Heart right ventricle (tissue), 16 donors: ENCODE results near the gene OCLN. TPM values are rescaled to one million over a fixed set of nuclear protein-coding genes. Genes with fewer than 3 reads are reported as not detected.

ENCODE experiments used
- ATAC-seq, 8 donors: fragments of 200-7000 bp; cut with Tn5 transposase; one replicate each; pipeline ENCODE4 v1.9.1; 2020; ENCODE audit warnings: mild to moderate bottlenecking in 8 of 8, moderate library complexity in 8 of 8, moderate number of reproducible peaks in 1 of 8
- DNase-seq, 2 donors: peaks; one replicate each; pipeline ENCODE4 v3.0.0-alpha.2; 2020
- H3K27ac ChIP-seq, 10 donors: fragments of 200-600 bp; sonication (generic) in 2 of 10; one replicate each; pipeline versions ENCODE4 v1.5.0 to v1.8.0; 2020 to 2022; ENCODE audit warnings: mild to moderate bottlenecking in 3 of 10
- H3K27me3 ChIP-seq, 7 donors: fragments of 200-600 bp; one replicate each; pipeline ENCODE4 v1.8.0; 2021 to 2022; ENCODE audit warnings: mild to moderate bottlenecking in 2 of 7
- H3K36me3 ChIP-seq, 9 donors: fragments of 200-600 bp; sonication (generic) in 1 of 9; one replicate each; pipeline versions ENCODE4 v1.5.0 to v1.8.0; 2020 to 2022; ENCODE audit warnings: mild to moderate bottlenecking in 2 of 9
- H3K4me1 ChIP-seq, 9 donors: fragments of 200-600 bp; sonication (generic) in 1 of 9; one replicate each; pipeline versions ENCODE4 v1.5.0 to v1.8.0; 2020 to 2022; ENCODE audit warnings: mild to moderate bottlenecking in 4 of 9
- H3K4me3 ChIP-seq, 10 donors: fragments of 200-600 bp; sonication (generic) in 2 of 10; one replicate each; pipeline versions ENCODE4 v1.5.0 to v1.8.0; 2020 to 2022; ENCODE audit warnings: mild to moderate bottlenecking in 7 of 10, moderate library complexity in 2 of 10
- H3K9me3 ChIP-seq, 11 donors: fragments of 200-600 bp in 10 of 11; sonication (generic) in 2 of 11; one replicate each; pipeline versions ENCODE4 v1.5.0 to v1.8.0; 2013 to 2022; ENCODE audit warnings: mild to moderate bottlenecking in 2 of 11, control low read depth in 1 of 11, moderate library complexity in 1 of 11
- WGBS, 2 donors: extraction: QIAGEN DNeasy Blood & Tissue Kit; methylation state at CpG; one replicate each; pipeline ENCODE4 v1.1.7; 2013; ENCODE audit warnings: inconsistent platforms in 1 of 2; 5-methylcytosine and 5-hydroxymethylcytosine counted together
- intact Hi-C, 10 donors: fragments of 100-400 bp; cut with DNase I; formaldehyde crosslinking; loops; one replicate each; pipeline versions ENCODE4 v1.11.1 to v1.14.2; 2022
- polyA plus RNA-seq, 2 donors: library from polyadenylated mRNA; stranded (reverse); fragments of 200-250 nt; gene quantifications; one replicate each; pipeline ENCODE4 v1.2.3, GENCODE V29; 2013
- total RNA-seq, 10 donors: library from RNA; stranded (reverse); fragmentation: NEBNext Ultra II Directional in 3 of 10; extraction: Animal tissue kit (Norgen Biotek cat#: 25700) in 3 of 10; gene quantifications; one replicate each; pipeline versions ENCODE4 v1.2.1 to v1.2.4, GENCODE V29; 2021 to 2023
- TF ChIP-seq, protein P1 (sequence below), 9 donors: fragments of 200-600 bp; sonication (generic) in 2 of 9; IDR thresholded peaks; one replicate each; pipeline versions ENCODE4 v1.5.0 to v1.8.0; 2021 to 2022; ENCODE audit warnings: antibody characterized with exemption in 9 of 9, mild to moderate bottlenecking in 5 of 9, moderate library complexity in 1 of 9
- donor health status: Arrhythmogenic right ventricular cardiomyopathy.
- donor health status: ischemic (EF 13 %, LVEDD 7.1; RV severe dilation, severe dysfunction).
- donor health status: healthy with polysubstance abuse.
- donor health status: DM: no; HTN: yes; CAD: no.
- donor health status: DM: no; HTN: no; CAD: no.
- donor health status: ischemic (EF 25% LVEDD 6.9; RV normal size, moderate dysfunction).
- donor health status: ischemic (EF 25% LVEDD 5.7; RV mildly dilated, moderate dysfunction).
- donor health status: healthy.
- donor health status: DM: yes; HTN: yes; CAD: no.
- donor health status: Ischemic cardiomyopathy.
- donor health status: ischemic (EF 35%, LVEDD 5.7; RV mildly dilated, moderate dysfunction).
- donor health status: nonischemic (EF 11% LVEDD 7.7; RV severe dilation, severe dysfunction).
- donor health status: DM: yes; HTN: yes; CAD: no.
- donor health status: PGD.
- donor health status: ischemic (EF 29% LVEDD 5.4; RV normal size, mild dysfunction).
- donor health status: nonischemic (EF 23%, LVEDD 6.1; RV moderate dilation, normal function).

OCLN gene
- total and polyA plus RNA-seq, 12 donors, result 0.30 to 6.5 (median 1.9) TPM

DNA sequence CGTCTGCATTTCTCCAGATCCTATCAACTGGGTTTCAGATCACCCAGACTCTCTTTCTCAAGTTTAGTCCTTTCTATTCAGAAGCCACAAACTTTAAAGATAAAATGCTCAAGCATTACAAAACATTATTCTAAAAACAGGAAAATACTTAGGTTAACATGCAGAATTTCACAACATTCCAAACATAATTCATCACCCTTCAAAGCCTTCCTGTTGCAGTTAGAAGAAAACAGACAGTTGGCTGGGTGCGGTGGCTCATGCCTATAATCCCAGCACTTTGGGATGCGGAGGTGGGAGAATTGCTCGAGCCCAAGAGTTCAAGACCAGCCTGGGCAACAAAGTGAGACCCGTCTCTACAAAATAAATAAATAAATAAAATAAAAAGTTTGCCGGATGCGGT lies 7.7 kb upstream of the OCLN start:
- H3K4me3 ChIP-seq, result no peak overlapping the region
- DNase-seq, result no peak
- H3K9me3 ChIP-seq, result no peaks in the 10 kb centered on the region
- intact Hi-C loops, result no loop called here
- 73 to 77% methylated on average over 7 of the region's 7 CpGs for WGBS, 2 donors
- no peaks in the 10 kb centered on the region for H3K4me1 ChIP-seq
- no peak for ATAC-seq
- no peak overlapping the region for H3K27ac ChIP-seq
- TF ChIP-seq, protein P1, sequence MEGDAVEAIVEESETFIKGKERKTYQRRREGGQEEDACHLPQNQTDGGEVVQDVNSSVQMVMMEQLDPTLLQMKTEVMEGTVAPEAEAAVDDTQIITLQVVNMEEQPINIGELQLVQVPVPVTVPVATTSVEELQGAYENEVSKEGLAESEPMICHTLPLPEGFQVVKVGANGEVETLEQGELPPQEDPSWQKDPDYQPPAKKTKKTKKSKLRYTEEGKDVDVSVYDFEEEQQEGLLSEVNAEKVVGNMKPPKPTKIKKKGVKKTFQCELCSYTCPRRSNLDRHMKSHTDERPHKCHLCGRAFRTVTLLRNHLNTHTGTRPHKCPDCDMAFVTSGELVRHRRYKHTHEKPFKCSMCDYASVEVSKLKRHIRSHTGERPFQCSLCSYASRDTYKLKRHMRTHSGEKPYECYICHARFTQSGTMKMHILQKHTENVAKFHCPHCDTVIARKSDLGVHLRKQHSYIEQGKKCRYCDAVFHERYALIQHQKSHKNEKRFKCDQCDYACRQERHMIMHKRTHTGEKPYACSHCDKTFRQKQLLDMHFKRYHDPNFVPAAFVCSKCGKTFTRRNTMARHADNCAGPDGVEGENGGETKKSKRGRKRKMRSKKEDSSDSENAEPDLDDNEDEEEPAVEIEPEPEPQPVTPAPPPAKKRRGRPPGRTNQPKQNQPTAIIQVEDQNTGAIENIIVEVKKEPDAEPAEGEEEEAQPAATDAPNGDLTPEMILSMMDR (IDR thresholded peaks at IDR 0.05), result no peak
- no peaks in the 10 kb centered on the region for H3K36me3 ChIP-seq
- H3K27me3 ChIP-seq, result peaks cover 0 to 5% (median 0%) of the 10 kb centered on the region in 7 donors

DNA sequence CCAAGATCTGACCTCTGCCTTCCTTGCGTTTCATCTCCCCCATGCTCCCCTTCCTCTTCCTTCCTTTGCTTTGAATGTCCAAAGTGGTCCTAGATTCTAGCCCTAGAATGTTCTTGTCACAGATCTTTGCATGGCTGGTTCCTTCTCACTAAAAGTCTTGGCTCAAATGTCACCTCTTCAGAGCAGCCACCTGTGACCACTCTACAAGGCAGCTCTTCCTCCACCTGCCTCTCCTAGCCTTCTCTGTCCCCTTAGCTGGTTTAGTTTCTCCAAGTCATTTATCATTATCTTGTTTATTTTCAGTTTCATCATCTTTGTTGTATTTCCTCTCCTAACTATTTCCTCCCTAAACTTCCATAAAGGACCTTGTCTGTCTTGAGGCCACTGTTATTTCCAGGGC lies 7.1 kb upstream of the OCLN start:
- WGBS, 2 donors, result 68 to 74% methylated on average over 1 of the region's 1 CpG
- Histone ChIP-seq H3K36me3 (no peaks in the 10 kb centered on the region), H3K4me3 (no peak overlapping the region), H3K4me1 (no peaks in the 10 kb centered on the region), H3K27ac (no peak overlapping the region), H3K27me3 (peaks cover 0 to 5% (median 0%) of the 10 kb centered on the region in 7 donors), H3K9me3 (no peaks in the 10 kb centered on the region)
- ATAC-seq (no peak), DNase-seq (no peak)
- TF ChIP-seq, protein P1 (IDR thresholded peaks at IDR 0.05), result no peak
- intact Hi-C loops, result no loop called here

DNA sequence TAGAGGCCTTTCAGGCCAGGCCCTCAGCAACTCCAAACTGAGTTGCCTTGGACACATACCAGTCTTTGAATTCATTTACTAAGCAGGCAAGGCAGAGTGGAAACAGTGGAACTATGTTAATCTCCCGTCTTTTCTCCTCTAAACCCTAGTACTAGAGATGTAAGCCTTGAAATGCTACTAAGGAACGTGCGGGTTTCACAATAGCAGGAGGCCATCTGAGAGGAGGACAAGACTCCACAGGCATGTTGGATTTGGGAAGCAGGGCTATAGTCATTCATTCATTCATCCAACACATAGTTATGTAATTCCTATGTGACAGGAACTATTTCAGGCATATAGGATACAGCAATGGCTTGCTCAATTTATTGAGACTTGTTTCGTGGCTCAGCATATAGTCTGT lies 3.3 kb upstream of the OCLN start:
- peaks cover 3 to 25% (median 20%) of the 10 kb centered on the region in 9 donors for H3K4me1 ChIP-seq
- WGBS, 2 donors, result 78 to 81% methylated on average over 4 of the region's 4 CpGs
- intact Hi-C loops, result no loop called here
- no peaks in the 10 kb centered on the region for H3K36me3 ChIP-seq
- H3K27me3 ChIP-seq, result peaks cover 0 to 41% (median 25%) of the 10 kb centered on the region in 7 donors
- no peak overlapping the region for H3K4me3 ChIP-seq
- TF ChIP-seq, protein P1 (IDR thresholded peaks at IDR 0.05), result no peak
- no peak for DNase-seq
- H3K9me3 ChIP-seq, result no peaks in the 10 kb centered on the region
- no peak overlapping the region for H3K27ac ChIP-seq
- ATAC-seq, result no peak

DNA sequence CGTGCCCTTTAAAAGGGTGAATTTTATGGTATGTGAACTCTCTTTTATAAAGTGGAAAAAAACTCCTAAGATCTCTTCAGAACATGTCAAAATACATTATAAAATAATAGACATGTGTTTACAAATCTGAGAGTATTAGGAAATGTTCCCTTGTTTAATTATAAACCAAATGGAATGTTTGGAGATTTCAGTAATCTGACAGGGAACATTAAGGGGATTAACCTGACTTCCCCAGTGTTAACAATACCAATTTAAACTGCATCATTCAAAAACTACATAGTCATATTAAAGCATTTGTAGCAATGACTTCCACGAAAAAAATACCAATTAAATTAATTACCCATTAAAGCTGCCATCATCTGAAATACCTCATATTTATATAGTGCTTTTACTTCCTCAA lies 1.6 kb upstream of the OCLN start:
- ATAC-seq (no peak), DNase-seq (no peak)
- Histone ChIP-seq H3K36me3 (no peaks in the 10 kb centered on the region), H3K27me3 (peaks cover 0 to 59% (median 41%) of the 10 kb centered on the region in 7 donors), H3K4me1 (peaks cover 3 to 26% (median 20%) of the 10 kb centered on the region in 9 donors), H3K4me3 (no peak overlapping the region), H3K27ac (no peak overlapping the region), H3K9me3 (no peaks in the 10 kb centered on the region)
- TF ChIP-seq, protein P1 (IDR thresholded peaks at IDR 0.05), result no peak
- 74 to 78% methylated on average over 2 of the region's 2 CpGs for WGBS, 2 donors
- intact Hi-C loops, result no loop called here
